Muscle layer of colon (tissue), 2 donors: ENCODE measurements around the gene DLGAP1.

Source experiments
- H3K27ac ChIP-seq: one replicate; pipeline ENCODE4 v1.7.0; 2013; ENCODE audit warnings: low read depth, mild to moderate bottlenecking, low read length, moderate library complexity
- H3K27me3 ChIP-seq, 2 donors: one replicate each; pipeline ENCODE4 v1.7.0; 2013; ENCODE audit warnings: low read length in 2 of 2, mild to moderate bottlenecking in 2 of 2; ENCODE audit not compliant: insufficient read depth in 2 of 2, control insufficient read depth in 1 of 2
- H3K36me3 ChIP-seq: one replicate; pipeline ENCODE4 v1.7.0; 2013; ENCODE audit warnings: mild to moderate bottlenecking, low read length; ENCODE audit not compliant: insufficient read depth
- H3K4me1 ChIP-seq: one replicate; pipeline ENCODE4 v1.7.0; 2013; ENCODE audit warnings: mild to moderate bottlenecking, low read length; ENCODE audit not compliant: insufficient read depth
- H3K4me3 ChIP-seq, 2 donors: one replicate each; pipeline ENCODE4 v1.7.0; 2013; ENCODE audit warnings: low read length in 2 of 2, low read depth in 1 of 2, mild to moderate bottlenecking in 1 of 2, moderate library complexity in 1 of 2
- H3K9ac ChIP-seq: one replicate; pipeline ENCODE4 v1.7.0; 2013; ENCODE audit warnings: low read length
- H3K9me3 ChIP-seq: one replicate; pipeline ENCODE4 v1.7.0; 2013; ENCODE audit warnings: mild to moderate bottlenecking, low read length
- donor health status: abdominal sarcoma.
- donor health status: Adenocarcinoma of cecum.

DLGAP1 gene

DNA sequence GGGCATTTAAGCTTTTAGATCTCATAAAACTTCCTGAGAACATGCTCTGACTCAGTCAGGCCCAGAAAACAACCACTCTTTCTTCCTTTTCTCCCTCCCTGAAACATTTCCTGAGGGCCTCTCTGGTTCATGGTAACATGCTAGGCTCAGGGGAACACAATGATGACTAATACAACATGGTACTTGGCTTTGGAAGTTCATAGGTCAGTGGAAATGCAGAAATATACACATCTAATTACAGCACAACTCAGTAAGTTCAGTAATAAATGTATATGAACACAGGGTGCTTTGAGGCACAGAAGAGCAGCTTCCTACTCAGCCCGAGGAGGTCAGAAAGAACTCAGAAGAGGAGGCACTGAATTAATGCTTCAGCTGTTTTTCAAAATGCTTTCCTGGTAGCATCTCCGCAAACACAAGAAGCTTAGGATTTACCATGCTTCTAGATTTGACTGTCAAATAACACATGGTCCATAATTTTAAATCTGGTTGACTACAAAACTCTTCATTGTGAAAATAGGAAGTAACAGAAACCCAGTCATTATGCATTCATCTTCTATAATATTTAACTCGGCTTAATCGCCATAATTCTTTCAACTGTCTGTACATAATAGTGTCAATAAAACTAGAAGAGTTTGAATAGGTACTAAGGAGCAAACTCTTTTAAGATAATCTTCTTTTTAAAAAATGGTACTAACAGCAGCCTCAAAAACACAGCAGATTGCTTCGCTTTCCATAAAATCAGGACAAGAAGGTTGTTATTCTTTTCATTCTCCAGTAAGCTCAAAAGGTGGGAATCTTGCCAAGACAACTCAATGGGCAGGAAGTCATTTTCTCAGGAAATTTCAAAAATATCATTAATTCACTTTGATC lies 251.3 kb downstream of the DLGAP1 start:
- Histone ChIP-seq H3K4me3 (no peak overlapping the region), H3K9me3 (no peaks in the 10 kb centered on the region), H3K4me1 (no peaks in the 10 kb centered on the region), H3K27ac (no peak overlapping the region), H3K9ac (no peak overlapping the region), H3K27me3 (no peaks in the 10 kb centered on the region), H3K36me3 (no peaks in the 10 kb centered on the region)

GRCh38 chr18:4200399-4200798 lies 254.7 kb downstream of the DLGAP1 start:
- H3K9me3 ChIP-seq, result no peaks in the 10 kb centered on the region
- H3K4me3 ChIP-seq, result no peak overlapping the region
- no peak overlapping the region for H3K27ac ChIP-seq
- no peaks in the 10 kb centered on the region for H3K27me3 ChIP-seq
- no peak overlapping the region for H3K9ac ChIP-seq
- no peaks in the 10 kb centered on the region for H3K36me3 ChIP-seq
- no peaks in the 10 kb centered on the region for H3K4me1 ChIP-seq

- H3K9me3 ChIP-seq, result no peaks in the 10 kb centered on the region
- H3K27me3 ChIP-seq, result no peaks in the 10 kb centered on the region
- no peak overlapping the region for H3K9ac ChIP-seq
- H3K4me3 ChIP-seq, result no peak overlapping the region
- H3K4me1 ChIP-seq, result no peaks in the 10 kb centered on the region
- H3K36me3 ChIP-seq, result no peaks in the 10 kb centered on the region
- no peak overlapping the region for H3K27ac ChIP-seq
These were observed 256.2 kb downstream of the DLGAP1 start for GRCh38 chr18:4198956-4199355.

GRCh38 chr18:4196351-4196750 lies 258.8 kb downstream of the DLGAP1 start:
- Histone ChIP-seq H3K4me1 (no peaks in the 10 kb centered on the region), H3K27ac (no peak overlapping the region), H3K4me3 (no peak overlapping the region), H3K9me3 (no peaks in the 10 kb centered on the region), H3K9ac (no peak overlapping the region), H3K27me3 (no peaks in the 10 kb centered on the region), H3K36me3 (no peaks in the 10 kb centered on the region)

DNA sequence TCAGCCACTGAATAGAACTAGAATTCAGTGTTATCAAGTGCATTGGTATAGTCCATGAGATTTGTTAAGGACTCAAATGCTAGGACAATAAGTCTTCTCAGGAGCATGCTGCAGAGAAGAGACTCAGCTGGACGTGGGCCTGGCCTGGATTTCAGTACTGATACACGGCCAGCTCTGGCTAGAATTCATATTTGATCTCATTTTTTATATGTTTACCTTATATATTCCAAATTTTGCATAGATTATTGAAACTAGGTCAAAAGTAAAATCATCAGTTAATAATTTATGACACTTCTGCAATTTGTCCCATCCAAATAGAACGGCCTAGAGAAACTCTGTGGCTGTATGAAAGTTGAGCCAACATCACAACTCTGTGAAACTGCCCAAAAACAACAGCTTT lies 262.0 kb downstream of the DLGAP1 start:
- Histone ChIP-seq H3K27me3 (no peaks in the 10 kb centered on the region), H3K9me3 (no peaks in the 10 kb centered on the region), H3K27ac (no peak overlapping the region), H3K4me3 (no peak overlapping the region), H3K36me3 (no peaks in the 10 kb centered on the region), H3K4me1 (no peaks in the 10 kb centered on the region), H3K9ac (no peak overlapping the region)

- Histone ChIP-seq H3K4me3 (no peak overlapping the region), H3K9me3 (no peaks in the 10 kb centered on the region), H3K4me1 (no peaks in the 10 kb centered on the region), H3K36me3 (no peaks in the 10 kb centered on the region), H3K27me3 (no peaks in the 10 kb centered on the region), H3K27ac (no peak overlapping the region), H3K9ac (no peak overlapping the region)
These were observed 273.1 kb downstream of the DLGAP1 start for GRCh38 chr18:4181882-4182568.

GRCh38 chr18:4181086-4181485 lies 274.0 kb downstream of the DLGAP1 start:
- Histone ChIP-seq H3K27me3 (no peaks in the 10 kb centered on the region), H3K4me3 (no peak overlapping the region), H3K36me3 (no peaks in the 10 kb centered on the region), H3K9me3 (no peaks in the 10 kb centered on the region), H3K27ac (no peak overlapping the region), H3K9ac (no peak overlapping the region), H3K4me1 (no peaks in the 10 kb centered on the region)

DNA sequence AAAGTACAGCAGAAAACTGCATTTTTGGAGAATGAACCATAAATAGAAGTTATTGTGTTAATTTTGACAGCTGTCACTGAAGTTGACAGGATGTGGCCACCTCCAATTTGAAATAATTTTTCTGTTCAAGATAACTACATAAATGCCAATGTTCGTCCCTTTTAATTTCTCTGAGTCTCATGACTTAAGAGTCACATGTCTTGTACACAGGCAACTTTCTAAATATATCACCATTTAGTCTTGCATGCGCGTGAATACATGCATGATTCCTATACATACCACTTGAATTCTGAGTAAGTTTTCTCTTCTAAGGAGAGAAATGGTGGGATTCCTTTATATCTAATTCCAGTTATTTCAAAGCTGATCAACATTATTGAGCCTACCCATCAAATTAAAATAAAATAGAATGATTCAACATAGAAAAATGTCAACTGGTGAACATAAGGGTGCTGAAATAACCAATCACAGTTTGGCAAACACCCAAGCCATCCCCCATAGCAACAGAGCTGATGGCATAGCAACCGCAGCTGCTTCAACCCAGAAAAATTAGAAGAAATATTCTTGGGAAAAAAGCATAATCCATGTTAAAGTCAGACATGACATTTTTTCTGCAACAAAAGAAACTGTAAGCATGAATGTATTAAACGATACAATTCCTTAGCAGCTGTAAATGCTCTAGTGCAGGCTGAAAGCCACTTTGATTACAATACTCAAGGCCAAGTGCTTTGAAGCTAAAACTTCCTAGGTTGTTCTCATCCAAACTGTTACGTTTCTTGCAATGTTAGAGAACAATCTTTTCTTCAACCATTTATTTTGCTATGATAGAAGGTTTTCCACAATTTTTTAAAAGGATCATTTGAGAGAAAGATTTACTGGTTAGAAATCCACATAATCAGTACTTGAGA lies 282.7 kb downstream of the DLGAP1 start:
- Histone ChIP-seq H3K27ac (no peak overlapping the region), H3K27me3 (no peaks in the 10 kb centered on the region), H3K9ac (no peak overlapping the region), H3K4me1 (no peaks in the 10 kb centered on the region), H3K9me3 (no peaks in the 10 kb centered on the region), H3K36me3 (no peaks in the 10 kb centered on the region), H3K4me3 (no peak overlapping the region)

GRCh38 chr18:4157352-4157751 lies 297.8 kb downstream of the DLGAP1 start:
- Histone ChIP-seq H3K4me1 (no peaks in the 10 kb centered on the region), H3K4me3 (no peak overlapping the region), H3K27me3 (no peaks in the 10 kb centered on the region)

DNA sequence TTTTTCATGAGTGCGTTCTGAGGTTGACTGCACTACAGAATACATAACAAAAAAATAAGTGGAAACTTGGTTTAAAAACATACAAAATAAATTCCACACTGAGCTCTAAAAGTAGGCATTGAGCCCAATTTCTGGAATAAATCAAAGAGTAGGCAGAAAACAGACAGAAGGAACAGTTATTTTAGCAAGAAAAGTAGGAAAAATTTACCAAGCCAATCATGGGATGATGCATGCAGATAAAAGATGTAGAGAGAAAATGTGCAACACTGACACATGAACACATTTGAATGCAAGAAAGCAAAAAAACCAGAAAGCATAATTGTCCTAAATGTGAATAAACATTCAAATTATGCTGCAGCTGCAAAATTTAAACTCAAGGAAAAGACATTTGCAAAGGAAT lies 308.3 kb downstream of the DLGAP1 start:
- Histone ChIP-seq H3K27me3 (no peaks in the 10 kb centered on the region), H3K27ac (no peak overlapping the region), H3K9me3 (no peaks in the 10 kb centered on the region), H3K4me1 (no peaks in the 10 kb centered on the region), H3K9ac (no peak overlapping the region), H3K36me3 (no peaks in the 10 kb centered on the region), H3K4me3 (no peak overlapping the region)

More at GRCh38 chr18:4157352-4157751, 297.8 kb downstream of the DLGAP1 start:
- Histone ChIP-seq H3K9ac (no peak overlapping the region), H3K36me3 (no peaks in the 10 kb centered on the region), H3K9me3 (no peaks in the 10 kb centered on the region), H3K27ac (no peak overlapping the region)

- Histone ChIP-seq H3K4me1 (no peaks in the 10 kb centered on the region), H3K27ac (no peak overlapping the region), H3K4me3 (no peak overlapping the region), H3K27me3 (no peaks in the 10 kb centered on the region), H3K9me3 (no peaks in the 10 kb centered on the region), H3K36me3 (no peaks in the 10 kb centered on the region), H3K9ac (no peak overlapping the region)
These were observed 310.9 kb downstream of the DLGAP1 start for GRCh38 chr18:4144201-4144600.
